Measurements from ENCODE around the gene ZBTB20.

DNA sequence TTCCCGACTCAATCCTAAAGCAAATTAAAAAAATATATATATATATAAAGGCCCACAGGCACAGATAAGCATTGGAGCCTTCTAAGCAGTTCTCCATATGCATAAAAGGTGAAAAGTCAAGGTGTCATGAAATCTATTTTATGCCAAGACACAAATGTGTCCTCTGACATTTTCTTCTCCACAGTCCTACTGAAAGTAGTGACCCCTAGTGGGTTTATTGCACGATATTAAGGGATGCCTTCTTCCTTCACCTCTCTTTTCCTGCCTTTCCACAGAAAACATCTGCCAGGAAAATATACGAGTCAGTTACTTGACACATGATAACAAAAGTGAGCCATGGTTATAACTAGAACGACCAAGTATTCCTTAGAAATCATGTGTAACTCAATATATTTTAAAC is 550.1 kb downstream of the ZBTB20 start:
- TF ChIP-seq POLR2AphosphoS5 (IDR thresholded peaks at IDR 0.05) (no peak), EP300 (conservative IDR thresholded peaks at IDR 0.05; ENCODE audit: poor library complexity, severe bottlenecking) (no peak), RAD21 (conservative IDR thresholded peaks at IDR 0.05) (peak; percentile 18), SMC3 (conservative IDR thresholded peaks at IDR 0.05; ENCODE audit: poor library complexity) (no peak), TAF1 (IDR thresholded peaks at IDR 0.05; ENCODE audit: low read depth) (no peak), EZH2 (IDR thresholded peaks at IDR 0.05; ENCODE audit: borderline replicate concordance, insufficient read depth, low read length, poor library complexity, severe bottlenecking) (no peak)
- TF ChIP-seq, protein P1, sequence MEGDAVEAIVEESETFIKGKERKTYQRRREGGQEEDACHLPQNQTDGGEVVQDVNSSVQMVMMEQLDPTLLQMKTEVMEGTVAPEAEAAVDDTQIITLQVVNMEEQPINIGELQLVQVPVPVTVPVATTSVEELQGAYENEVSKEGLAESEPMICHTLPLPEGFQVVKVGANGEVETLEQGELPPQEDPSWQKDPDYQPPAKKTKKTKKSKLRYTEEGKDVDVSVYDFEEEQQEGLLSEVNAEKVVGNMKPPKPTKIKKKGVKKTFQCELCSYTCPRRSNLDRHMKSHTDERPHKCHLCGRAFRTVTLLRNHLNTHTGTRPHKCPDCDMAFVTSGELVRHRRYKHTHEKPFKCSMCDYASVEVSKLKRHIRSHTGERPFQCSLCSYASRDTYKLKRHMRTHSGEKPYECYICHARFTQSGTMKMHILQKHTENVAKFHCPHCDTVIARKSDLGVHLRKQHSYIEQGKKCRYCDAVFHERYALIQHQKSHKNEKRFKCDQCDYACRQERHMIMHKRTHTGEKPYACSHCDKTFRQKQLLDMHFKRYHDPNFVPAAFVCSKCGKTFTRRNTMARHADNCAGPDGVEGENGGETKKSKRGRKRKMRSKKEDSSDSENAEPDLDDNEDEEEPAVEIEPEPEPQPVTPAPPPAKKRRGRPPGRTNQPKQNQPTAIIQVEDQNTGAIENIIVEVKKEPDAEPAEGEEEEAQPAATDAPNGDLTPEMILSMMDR (IDR thresholded peaks at IDR 0.05; ENCODE audit: poor library complexity, severe bottlenecking), result no peak
- TF ChIP-seq, protein P2, sequence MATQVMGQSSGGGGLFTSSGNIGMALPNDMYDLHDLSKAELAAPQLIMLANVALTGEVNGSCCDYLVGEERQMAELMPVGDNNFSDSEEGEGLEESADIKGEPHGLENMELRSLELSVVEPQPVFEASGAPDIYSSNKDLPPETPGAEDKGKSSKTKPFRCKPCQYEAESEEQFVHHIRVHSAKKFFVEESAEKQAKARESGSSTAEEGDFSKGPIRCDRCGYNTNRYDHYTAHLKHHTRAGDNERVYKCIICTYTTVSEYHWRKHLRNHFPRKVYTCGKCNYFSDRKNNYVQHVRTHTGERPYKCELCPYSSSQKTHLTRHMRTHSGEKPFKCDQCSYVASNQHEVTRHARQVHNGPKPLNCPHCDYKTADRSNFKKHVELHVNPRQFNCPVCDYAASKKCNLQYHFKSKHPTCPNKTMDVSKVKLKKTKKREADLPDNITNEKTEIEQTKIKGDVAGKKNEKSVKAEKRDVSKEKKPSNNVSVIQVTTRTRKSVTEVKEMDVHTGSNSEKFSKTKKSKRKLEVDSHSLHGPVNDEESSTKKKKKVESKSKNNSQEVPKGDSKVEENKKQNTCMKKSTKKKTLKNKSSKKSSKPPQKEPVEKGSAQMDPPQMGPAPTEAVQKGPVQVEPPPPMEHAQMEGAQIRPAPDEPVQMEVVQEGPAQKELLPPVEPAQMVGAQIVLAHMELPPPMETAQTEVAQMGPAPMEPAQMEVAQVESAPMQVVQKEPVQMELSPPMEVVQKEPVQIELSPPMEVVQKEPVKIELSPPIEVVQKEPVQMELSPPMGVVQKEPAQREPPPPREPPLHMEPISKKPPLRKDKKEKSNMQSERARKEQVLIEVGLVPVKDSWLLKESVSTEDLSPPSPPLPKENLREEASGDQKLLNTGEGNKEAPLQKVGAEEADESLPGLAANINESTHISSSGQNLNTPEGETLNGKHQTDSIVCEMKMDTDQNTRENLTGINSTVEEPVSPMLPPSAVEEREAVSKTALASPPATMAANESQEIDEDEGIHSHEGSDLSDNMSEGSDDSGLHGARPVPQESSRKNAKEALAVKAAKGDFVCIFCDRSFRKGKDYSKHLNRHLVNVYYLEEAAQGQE (IDR thresholded peaks at IDR 0.05; ENCODE audit: borderline replicate concordance), result no peak

Data from neural cell (in vitro differentiated cells).